ENCODE data around the gene UQCRC1.

GRCh38 chr3:48562367-48563095, 46.9 kb downstream of the UQCRC1 start:
- TF ChIP-seq ZBTB10 (tag by site-specific recombination; IDR thresholded peaks at IDR 0.05), result no peak
- TF ChIP-seq CTCF (tag by site-specific recombination; IDR thresholded peaks at IDR 0.05), result no peak
- no peak for TF ChIP-seq ZNF280C (tag by site-specific recombination; IDR thresholded peaks at IDR 0.05)
- no peak for TF ChIP-seq ZNF155 (tag by site-specific recombination; IDR thresholded peaks at IDR 0.05)
- TF ChIP-seq ZNF544 (tag by site-specific recombination; IDR thresholded peaks at IDR 0.05), result no peak
- TF ChIP-seq ZNF335 (tag by site-specific recombination; conservative IDR thresholded peaks at IDR 0.05), result no peak
- no peak for TF ChIP-seq ZXDB (tag by site-specific recombination; IDR thresholded peaks at IDR 0.05)
- TF ChIP-seq ZFHX2 (tag by site-specific recombination; conservative IDR thresholded peaks at IDR 0.05), result no peak
- TF ChIP-seq ZNF354C (tag by site-specific recombination; IDR thresholded peaks at IDR 0.05; ENCODE audit: borderline replicate concordance, low read depth), result no peak
